ENCODE data around the gene STYXL1. TPM values are rescaled to one million over a fixed set of nuclear protein-coding genes. Genes with fewer than 3 reads are reported as not detected.
"Not testable (repeated sequence)": the region's sequence is repeated elsewhere in the genome, so short reads cannot be mapped to it uniquely, and the experiment has no call there.

STYXL1 gene
- total RNA-seq, 1 donor from 2014 or later = 38.8 TPM

DNA sequence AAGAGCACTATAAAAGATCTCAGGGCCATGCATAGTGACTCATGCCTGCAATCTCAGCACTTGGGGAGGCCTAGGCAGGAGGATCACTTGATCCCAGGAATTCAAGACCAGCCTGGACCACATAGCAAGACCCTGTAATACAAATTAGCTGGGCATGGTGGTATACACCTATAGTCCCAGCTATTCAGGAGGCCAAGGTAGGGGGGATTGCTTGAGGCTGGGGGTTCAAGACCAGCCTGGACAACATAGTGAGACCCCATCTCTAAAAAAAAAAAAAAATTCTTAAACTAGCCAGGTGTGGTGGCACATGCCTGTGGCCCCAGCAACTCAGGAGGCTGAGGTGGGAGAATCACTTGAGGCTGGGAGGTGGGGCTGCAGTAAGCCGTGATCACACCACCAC lies 15.8 kb downstream of the STYXL1 start:
- H3K4me1 Mint-ChIP-seq = no peaks in the 10 kb centered on the region
- TF ChIP-seq CTCF (conservative IDR thresholded peaks at IDR 0.05) = no peak
- no peak overlapping the region for H3K27ac Mint-ChIP-seq (ENCODE audit: unreplicated experiment)
- no peak for DNase-seq (ENCODE audit: low read depth, low spot score)
- no peak overlapping the region for H3K4me3 Mint-ChIP-seq
- H3K27me3 Mint-ChIP-seq (ENCODE audit: low read depth) = no peaks in the 10 kb centered on the region
- peaks cover 2% of the 10 kb centered on the region for H3K36me3 Mint-ChIP-seq (ENCODE audit: low read depth)
- H3K9me3 Mint-ChIP-seq = no peaks in the 10 kb centered on the region

GRCh38 chr7:76029682-76030081 lies 18.1 kb downstream of the STYXL1 start:
- not testable (repeated sequence) for H3K4me1 Mint-ChIP-seq; H3K27me3 Mint-ChIP-seq (ENCODE audit: low read depth); H3K27ac Mint-ChIP-seq (ENCODE audit: unreplicated experiment); H3K36me3 Mint-ChIP-seq (ENCODE audit: low read depth); H3K4me3 Mint-ChIP-seq; DNase-seq (ENCODE audit: low read depth, low spot score); H3K9me3 Mint-ChIP-seq

- DNase-seq (ENCODE audit: low read depth, low spot score) = no peak
- H3K27ac Mint-ChIP-seq (ENCODE audit: unreplicated experiment) = peak overlapping the region; percentile 31
- no peaks in the 10 kb centered on the region for H3K27me3 Mint-ChIP-seq (ENCODE audit: low read depth)
- peaks cover 14% of the 10 kb centered on the region for H3K36me3 Mint-ChIP-seq (ENCODE audit: low read depth)
- no peaks in the 10 kb centered on the region for H3K9me3 Mint-ChIP-seq
- H3K4me1 Mint-ChIP-seq = peaks cover 3% of the 10 kb centered on the region
- H3K4me3 Mint-ChIP-seq = no peak overlapping the region
- TF ChIP-seq CTCF (conservative IDR thresholded peaks at IDR 0.05) = no peak
Measured at GRCh38 chr7:76023002-76023401, 24.8 kb downstream of the STYXL1 start.

DNA sequence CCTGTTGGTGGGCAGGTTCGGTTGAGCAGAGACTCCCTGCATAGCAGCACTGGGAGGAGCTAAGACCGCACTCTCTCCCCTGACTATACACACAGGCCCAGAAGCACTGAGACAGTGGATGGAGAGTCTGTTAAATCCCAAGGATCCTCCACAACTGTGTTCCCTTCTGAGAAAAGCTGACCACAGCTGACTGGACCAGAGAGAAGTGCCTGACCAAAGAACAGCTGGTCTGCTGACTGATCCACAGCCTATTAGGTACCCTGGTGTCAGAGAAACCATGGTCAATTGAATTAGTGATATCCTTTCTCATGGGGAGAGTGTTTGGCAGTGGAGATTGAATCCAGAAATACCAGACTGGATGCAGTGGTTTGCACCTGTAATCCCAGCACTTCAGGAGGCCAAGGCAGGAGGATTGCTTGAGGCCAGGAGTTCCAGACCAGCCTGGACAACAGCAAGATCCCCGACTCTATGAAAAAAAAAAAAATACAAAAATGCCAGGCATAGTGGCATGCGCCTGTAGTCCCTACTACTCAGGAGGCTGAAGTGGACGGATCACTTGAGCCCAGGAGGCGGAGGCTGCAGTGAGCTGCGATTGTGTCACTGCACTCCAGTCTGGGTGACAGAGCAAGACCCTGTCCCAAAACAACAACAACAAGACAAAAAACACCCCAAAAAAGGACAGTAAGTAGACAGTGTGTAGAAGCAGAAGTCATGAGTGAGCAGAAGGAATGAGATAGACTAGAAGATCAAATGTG lies 25.6 kb downstream of the STYXL1 start:
- no peak for DNase-seq (ENCODE audit: low read depth, low spot score)
- Mint-ChIP-seq H3K27ac (ENCODE audit: unreplicated experiment) (no peak overlapping the region), H3K4me1 (peaks cover 3% of the 10 kb centered on the region), H3K27me3 (ENCODE audit: low read depth) (no peaks in the 10 kb centered on the region), H3K36me3 (ENCODE audit: low read depth) (peaks cover 17% of the 10 kb centered on the region), H3K4me3 (no peak overlapping the region), H3K9me3 (no peaks in the 10 kb centered on the region)
- TF ChIP-seq CTCF (conservative IDR thresholded peaks at IDR 0.05) = no peak

DNA sequence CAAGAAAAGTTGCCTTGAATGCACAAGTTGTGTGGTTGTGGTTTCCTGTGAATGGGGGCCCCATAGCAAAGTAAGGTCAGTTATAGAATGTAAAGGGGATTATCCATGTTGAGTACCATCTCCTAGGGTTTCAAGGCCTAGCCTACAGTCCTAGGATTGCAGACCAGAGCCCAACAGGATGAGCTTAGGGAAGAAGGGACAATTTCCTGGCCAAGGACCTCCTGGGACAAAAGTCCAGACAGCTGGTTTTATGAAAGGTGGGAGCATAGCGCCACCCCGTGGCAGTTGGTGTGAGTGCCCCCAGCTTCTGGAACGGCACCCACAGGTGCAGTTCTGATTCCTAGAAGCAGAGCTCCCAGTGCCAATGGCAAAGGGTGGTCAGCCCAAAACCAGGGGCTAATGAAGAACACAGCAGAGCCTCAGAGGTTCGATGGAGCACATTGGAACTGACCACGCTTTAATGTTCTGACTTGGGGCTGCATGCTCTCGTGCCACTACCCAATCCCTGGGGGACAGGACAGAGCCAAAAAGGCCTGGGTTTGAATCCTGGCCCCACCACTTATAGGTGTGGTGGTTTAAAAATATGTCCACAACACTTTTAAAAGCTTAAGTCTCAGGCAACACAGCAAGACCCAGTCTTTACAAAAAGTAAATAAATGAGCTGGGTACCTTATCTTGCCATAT lies 27.6 kb downstream of the STYXL1 start:
- H3K27me3 Mint-ChIP-seq (ENCODE audit: low read depth) = no peaks in the 10 kb centered on the region
- no peaks in the 10 kb centered on the region for H3K9me3 Mint-ChIP-seq
- peaks cover 3% of the 10 kb centered on the region for H3K4me1 Mint-ChIP-seq
- peak; percentile 73 for DNase-seq (ENCODE audit: low read depth, low spot score)
- H3K27ac Mint-ChIP-seq (ENCODE audit: unreplicated experiment) = peak overlapping the region; percentile 67
- no peak overlapping the region for H3K4me3 Mint-ChIP-seq
- TF ChIP-seq CTCF (conservative IDR thresholded peaks at IDR 0.05) = peak; percentile 88
- peaks cover 23% of the 10 kb centered on the region for H3K36me3 Mint-ChIP-seq (ENCODE audit: low read depth)

DNA sequence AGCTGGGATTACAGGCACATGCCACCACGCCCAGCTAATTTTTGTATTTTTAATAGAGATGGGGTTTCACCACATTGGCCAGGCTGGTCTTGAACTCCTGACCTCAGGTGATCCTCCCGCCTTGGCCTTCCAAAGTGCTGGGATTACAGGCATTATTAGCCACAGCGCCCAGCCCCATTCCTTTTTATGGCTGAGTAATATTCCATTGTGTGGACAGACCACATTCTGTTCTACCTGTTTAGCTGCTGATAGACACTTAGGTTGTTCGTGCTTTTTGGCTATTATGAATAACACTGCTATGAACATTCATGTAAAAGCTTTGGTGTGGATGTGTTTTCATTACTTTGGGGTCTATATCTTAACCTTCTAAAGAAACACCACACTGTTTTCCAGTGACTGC lies 29.3 kb downstream of the STYXL1 start:
- not testable (repeated sequence) for H3K4me3 Mint-ChIP-seq; H3K4me1 Mint-ChIP-seq; H3K9me3 Mint-ChIP-seq; H3K27ac Mint-ChIP-seq (ENCODE audit: unreplicated experiment); DNase-seq (ENCODE audit: low read depth, low spot score); H3K27me3 Mint-ChIP-seq (ENCODE audit: low read depth)
- H3K36me3 Mint-ChIP-seq (ENCODE audit: low read depth) = peaks cover 24% of the 10 kb centered on the region

All from neural crest cell (in vitro differentiated cells).